ENCODE measurements around the gene ATXN7L2.
"Not testable (repeated sequence)": the region's sequence is repeated elsewhere in the genome, so short reads cannot be mapped to it uniquely, and the experiment has no call there.

ATXN7L2 gene, protein sequence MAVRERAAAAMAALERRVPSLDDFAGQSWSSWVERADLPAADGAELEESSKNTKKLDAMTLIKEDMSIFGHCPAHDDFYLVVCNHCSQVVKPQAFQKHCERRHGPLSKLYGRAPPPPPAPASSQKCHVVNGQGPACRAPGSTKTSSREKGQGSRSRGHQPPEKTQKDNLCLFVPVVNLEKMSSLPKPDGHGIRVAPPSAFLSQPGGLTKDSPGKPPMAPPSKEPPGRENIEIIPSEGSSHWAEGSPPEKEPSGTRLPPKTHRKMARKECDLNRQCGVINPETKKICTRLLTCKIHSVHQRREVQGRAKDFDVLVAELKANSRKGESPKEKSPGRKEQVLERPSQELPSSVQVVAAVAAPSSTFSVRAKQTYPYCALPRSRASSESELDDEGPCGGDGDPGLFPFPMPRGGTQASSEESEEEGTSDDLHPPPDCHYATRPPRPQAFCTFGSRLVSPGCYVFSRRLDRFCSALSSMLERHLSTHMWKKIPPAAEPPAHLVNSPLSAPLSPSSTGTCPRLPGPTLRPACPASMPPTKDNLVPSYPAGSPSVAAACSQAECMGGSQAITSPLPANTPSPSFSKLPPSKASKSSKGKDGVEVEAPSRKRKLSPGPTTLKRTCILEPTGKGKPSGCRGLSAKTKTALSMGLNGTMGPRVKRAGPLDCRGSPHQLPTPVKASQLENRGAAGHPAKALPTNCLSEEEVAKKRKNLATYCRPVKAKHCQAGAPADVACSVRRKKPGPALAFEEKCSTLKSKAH

DNA sequence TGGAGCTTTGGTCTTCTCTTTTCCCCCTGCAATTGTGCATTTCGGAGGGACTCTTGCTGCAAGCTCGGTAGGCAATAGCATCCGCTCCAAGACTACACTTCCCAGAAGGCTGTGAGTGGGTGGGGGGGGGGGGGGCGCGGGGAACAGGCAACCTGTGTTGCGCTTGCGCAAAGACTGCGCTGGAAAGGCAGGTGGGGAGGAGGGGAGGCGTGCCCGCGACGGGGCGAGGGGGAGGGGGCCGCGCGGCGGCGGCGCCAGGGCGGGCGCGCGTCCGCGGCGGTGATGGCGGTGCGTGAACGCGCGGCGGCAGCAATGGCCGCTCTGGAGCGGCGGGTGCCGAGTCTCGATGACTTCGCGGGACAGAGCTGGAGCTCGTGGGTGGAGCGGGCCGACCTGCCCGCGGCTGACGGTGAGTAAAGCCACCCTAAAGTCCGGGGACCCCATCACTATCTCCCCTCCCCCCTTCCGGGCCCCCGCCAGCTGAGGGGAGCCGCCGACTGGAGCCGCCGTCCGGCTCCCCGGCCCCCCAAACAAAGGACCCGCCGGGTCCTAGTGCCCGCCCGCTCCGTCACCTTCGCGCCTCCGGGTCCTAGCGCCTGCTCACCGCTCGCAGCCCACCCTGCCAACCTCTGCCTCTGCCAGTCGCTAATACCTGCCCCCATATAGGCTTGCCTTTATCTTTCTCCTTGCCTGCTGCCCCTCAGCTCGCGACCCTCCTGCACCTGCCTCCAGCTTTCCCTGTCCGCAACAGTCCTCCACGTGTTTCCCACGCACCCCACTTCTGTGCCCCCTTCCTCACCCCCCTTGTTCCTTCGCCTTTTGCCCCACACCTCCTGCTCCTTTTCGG is at the start of gene ATXN7L2:
TSS of gene ATXN7L2 (plus strand) at position 234 of the 847 bp plus-strand sequence. CDS start at position 283, 49 bp downstream.
- in situ Hi-C loops (cut with HindIII; ENCODE audit: low sequenced_read_pairs): no loop called here

DNA sequence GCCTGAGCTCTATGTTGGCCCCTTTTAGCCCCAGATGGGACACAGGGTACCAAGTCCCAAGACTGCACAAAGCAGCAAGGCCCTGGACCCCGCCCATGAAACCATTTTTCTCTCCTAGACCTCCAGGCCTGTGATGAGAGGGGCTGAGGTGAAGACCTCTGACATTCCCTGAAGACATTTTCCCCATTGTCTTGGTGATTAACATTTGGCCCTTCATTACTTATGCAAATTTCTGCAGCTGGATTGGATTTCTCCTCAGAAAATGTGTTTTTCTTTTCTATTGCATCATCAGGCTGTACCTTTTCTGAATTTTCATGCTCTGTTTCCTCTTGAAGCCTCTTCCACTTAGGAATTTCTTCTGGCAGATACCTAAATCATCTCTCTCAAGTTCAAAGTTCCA is 49.2 kb upstream of the ATXN7L2 start:
- in situ Hi-C loops (cut with HindIII; ENCODE audit: low sequenced_read_pairs): no loop called here

DNA sequence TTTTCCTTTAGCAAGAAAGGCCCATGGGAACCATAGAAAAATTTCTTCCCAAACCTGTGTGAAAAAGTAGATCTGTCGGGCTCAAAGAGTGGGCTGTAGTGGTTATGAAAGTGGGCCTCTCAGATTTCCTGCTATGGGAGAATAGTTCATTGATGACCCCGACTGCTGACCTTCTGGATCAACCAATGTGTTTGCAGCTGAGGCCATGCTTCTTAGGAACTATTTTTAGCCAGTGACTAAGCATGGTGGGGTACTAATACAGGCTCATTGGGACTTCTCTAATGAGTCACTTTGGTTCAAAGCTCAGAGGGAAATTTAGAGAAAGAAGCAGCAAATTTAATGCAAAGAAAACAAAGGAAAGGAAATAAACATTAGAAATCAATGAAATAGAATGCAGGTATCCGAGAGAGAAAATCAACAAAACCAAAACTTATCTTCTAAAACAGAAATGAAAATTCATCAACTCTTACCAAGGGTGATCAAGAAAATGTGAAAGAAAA is 44.9 kb upstream of the ATXN7L2 start:
- in situ Hi-C loops (cut with HindIII; ENCODE audit: low sequenced_read_pairs): no loop called here

DNA sequence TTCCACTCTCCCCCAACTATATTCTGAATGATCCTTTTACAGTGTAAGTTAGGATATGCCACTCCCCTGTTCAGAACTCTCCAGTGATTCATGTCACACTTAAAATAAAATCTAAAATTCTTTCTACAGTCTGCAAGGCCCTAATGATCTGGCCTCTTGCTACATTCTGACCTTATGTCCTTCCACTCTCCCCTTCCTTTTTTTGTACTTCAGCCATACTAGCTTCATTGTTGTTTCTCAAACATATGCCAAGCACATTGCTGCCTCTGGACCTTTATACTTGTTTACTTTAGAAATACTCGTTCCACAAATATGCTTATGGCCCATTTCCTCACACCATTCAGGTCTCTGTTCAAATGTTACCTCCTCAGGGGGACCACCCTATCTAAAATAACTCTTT is 42.6 kb upstream of the ATXN7L2 start:
- in situ Hi-C loops (cut with HindIII; ENCODE audit: low sequenced_read_pairs): no loop called here

- in situ Hi-C loops (cut with HindIII; ENCODE audit: low sequenced_read_pairs): no loop called here
These were observed 40.2 kb upstream of the ATXN7L2 start for GRCh38 chr1:109443476-109443875.

DNA sequence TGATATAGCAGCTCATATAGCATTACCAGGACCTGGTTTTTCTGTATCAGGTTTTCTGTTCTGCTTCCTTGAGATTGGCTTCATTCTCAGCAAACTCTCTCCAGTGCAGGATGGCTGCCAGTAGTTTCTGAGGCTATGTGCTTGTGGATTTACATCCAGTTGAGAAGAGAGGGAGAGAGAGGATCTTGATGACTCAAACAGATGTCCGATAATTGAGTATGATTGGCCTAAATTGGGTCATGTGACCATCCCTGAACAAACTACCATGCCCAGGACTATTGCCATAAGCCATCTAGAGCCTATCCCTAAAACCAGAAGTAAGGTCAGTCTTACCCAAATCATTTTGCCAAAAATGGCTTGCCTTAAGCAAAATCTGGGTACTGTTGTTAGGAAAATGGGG is 39.4 kb upstream of the ATXN7L2 start:
- in situ Hi-C loops (cut with HindIII; ENCODE audit: low sequenced_read_pairs): no loop called here

DNA sequence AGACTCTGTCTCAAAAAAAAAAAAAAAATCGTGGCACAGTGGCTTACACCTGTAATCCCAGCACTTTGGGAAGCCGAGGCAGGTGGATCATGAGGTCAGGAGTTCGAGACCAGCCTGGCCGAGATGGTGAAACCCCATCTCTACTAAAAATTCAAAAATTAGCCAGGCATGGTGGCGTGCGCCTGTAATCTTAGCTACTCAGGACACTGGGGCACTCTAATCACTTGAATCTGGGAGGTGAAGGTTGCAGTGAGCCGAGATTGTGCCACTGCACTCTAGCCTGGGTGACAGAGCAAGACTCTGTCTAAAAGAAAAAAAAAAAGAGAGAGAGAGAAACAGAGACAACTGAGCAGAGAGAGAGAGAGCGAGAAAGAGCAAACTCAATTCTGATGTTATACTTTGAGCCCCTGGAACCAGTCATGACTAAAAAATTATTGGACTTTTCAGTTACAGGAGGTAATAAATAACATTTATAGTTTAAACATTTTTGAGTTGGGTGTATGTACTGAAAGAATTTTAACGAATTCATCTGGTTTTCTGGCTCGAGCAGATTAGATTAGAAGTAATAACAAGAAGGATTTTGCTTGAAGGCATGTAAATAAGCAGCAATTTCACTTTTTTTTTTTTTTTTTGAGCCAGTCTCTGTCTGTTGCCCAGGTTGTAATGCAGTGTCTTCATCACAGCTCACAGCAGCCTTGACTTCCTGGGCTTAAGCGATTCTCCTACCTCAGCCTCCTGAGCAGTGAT is 37.6 kb upstream of the ATXN7L2 start:
- in situ Hi-C loops (cut with HindIII; ENCODE audit: low sequenced_read_pairs): not testable (repeated sequence)

DNA sequence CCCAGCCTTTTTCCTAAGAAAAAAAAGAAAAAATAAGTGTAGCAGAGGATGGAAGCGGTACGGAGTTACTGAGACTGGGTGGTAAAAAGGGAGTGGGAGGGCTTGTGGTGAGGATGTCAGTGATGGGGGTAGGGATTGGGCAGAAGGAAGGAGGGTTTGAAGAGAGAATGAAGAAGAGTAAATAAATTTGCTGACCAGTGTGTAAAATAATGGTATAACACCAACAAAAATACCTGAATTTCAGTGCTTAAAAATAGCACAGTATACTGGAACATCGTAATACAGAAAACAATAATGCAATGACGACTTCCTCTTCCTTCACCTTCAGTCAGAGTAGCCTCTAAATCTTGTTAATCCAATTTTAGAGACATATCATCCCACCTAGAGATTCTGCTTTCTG is 36.2 kb upstream of the ATXN7L2 start:
- in situ Hi-C loops (cut with HindIII; ENCODE audit: low sequenced_read_pairs): no loop called here

- in situ Hi-C loops (cut with HindIII; ENCODE audit: low sequenced_read_pairs): loop anchor here (10.0 kb wide), 1 partner anchor 50 kb away; no protein-coding TSS in a partner anchor
These were observed 29.1 kb upstream of the ATXN7L2 start for GRCh38 chr1:109454497-109455133.

- in situ Hi-C loops (cut with HindIII; ENCODE audit: low sequenced_read_pairs): loop anchor here (10.0 kb wide), 1 partner anchor 53 kb away; no protein-coding TSS in a partner anchor
These were observed 25.9 kb upstream of the ATXN7L2 start for GRCh38 chr1:109457819-109458218.

DNA sequence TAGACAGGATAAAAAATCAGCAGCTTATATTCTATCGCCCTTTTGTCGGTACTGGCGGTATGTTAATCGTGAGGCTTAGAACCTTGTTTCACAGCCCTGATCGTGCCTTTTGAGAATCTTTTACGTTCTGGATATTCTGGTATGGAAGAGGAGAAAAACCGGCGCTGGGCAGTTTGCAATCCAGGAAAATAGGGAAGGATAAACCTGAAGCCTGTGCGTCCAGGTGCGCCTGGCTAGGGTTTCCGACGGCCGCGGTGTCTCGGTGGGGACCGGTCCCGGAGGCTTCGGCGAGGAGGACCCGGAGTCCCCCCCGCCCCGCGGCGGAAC is 17.6 kb upstream of the ATXN7L2 start:
- in situ Hi-C loops (cut with HindIII; ENCODE audit: low sequenced_read_pairs): no loop called here

GRCh38 chr1:109466452-109467300 is 17.0 kb upstream of the ATXN7L2 start, which contains the start of gene SYPL2:
SYPL2 (plus strand) TSS chr1:109466546; CDS start chr1:109466844, 298 bp downstream.
- in situ Hi-C loops (cut with HindIII; ENCODE audit: low sequenced_read_pairs): no loop called here

DNA sequence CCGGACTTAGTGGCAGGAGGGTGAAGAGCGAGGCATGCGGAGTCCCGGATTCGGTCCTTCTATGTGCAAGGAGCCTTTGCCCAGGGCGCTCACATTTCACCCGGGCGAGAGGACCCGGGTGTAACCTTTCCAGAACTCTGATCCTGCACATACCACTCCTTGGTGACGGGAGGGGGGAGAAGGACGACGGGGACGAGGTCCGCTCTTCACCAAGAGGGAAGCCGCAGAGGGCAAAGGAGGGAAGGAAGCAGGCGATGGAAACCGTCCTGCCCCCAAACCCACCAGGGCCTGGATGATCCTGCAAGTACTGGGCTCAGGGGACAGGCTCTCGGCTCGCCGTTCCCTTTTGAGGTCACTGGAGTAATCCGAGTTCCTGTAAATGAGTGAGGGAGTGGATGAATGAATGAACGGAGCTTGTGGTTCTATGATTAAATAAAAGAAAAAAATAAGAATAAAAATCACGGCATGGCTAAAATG is 16.4 kb upstream of the ATXN7L2 start:
- in situ Hi-C loops (cut with HindIII; ENCODE audit: low sequenced_read_pairs): no loop called here

DNA sequence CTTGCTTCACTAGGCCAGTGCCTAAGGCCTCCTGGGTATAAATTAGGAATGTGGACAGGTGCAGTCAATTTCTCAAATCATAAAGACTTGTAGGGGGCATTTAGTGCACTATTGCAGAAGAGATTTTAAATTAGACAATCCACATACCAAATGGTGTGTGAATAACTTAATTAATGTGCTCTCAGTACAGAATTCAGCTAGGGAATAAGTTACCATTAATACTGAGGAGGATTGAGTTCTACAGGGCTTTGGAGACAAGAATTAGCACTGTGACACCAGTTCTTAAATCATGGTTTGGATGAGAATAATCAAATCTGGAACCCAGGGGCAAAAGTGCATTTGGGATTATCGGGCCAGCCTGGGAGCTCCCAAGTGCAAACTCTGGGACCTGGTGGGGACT is 15.6 kb upstream of the ATXN7L2 start:
- in situ Hi-C loops (cut with HindIII; ENCODE audit: low sequenced_read_pairs): no loop called here

DNA sequence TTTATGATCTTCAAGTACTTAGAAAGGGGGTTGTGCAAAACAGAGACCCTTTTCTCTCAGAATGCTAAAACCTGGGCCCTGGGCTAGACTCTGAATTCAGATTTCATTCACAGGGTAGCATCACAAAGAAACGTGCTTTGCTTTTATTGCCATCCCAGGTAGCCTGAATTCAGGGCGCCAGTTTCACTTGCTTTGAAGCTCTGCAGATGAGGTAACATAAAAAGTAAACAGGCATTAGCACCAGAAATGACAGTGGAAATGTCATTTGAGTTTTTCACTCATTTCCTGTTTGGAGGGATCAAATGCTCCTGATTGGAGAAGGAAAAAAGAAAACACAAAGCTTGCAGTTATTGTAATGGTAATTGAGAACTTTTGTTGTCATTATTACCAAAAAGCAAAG is 14.8 kb upstream of the ATXN7L2 start:
- in situ Hi-C loops (cut with HindIII; ENCODE audit: low sequenced_read_pairs): no loop called here

DNA sequence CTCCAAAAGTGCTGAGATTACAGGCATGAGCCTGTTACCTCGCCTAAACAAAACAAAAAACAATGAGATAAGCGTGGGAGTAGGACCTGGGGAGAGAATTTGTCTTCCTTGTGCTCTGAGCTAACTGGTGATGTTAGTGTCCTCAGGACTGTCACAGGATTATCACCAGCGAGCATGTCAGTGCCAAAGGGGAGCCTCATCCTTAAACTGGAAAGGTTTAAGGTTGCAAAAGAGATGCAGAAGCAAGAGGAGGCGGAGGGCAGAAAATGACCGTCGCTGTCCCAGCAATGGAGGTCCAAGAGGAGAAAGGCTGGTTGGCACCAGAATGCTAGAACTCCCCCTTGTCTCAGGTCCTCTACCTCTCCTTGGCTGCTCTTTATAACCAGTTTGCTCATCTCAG is 13.5 kb upstream of the ATXN7L2 start:
- in situ Hi-C loops (cut with HindIII; ENCODE audit: low sequenced_read_pairs): no loop called here

- in situ Hi-C loops (cut with HindIII; ENCODE audit: low sequenced_read_pairs): no loop called here
These were observed 10.9 kb upstream of the ATXN7L2 start for GRCh38 chr1:109472779-109473178.

- in situ Hi-C loops (cut with HindIII; ENCODE audit: low sequenced_read_pairs): not testable (repeated sequence)
These were observed 10.2 kb upstream of the ATXN7L2 start for GRCh38 chr1:109473284-109474057.
